HTERT RPE-1 (cell line): Measurements from ENCODE around the gene MRGPRD.

Source experiments
- in situ Hi-C: fragments of 300-500 bp; cut with MboI; formaldehyde crosslinking; loops from 4 replicates; pipeline ENCODE4 v1.14.3; 2020; ENCODE audit warnings: low sequenced_read_pairs

MRGPRD gene

DNA sequence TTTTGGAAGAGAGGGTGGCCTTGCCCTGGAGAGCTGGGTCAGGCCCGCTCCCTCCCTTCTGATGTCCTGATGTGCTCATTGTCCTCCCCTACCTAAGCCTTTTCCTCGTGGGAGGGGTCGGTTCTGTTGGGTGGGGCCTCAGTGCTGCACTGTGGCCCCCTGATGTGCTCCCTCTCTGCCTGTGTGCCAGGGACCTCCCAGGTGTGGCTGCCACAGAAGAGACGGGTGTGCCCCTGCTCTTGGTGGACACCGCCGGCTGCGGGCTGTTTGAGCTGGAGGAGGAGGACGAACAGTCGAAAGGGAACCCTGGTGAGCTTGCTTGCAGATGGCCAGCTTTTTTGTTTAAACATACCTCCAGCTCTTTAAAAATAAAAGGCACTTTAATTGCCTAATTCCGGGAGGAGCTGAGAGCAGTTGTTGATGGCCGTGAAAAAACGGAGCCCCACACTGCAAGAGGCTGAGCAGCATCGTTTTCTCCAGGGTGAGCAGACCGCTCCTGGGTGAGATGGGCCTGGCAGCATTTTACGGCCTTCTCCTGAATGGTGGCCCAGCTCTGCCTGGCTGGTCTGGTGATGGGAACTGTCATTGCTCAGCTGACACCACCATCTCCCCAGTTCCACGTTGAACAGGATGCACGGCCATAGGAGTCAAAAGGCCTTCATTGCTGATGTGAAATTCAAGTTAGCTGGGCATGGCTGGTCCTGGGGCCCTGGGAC, 47.0 kb downstream of the MRGPRD start:
- in situ Hi-C loops, result no loop called here

DNA sequence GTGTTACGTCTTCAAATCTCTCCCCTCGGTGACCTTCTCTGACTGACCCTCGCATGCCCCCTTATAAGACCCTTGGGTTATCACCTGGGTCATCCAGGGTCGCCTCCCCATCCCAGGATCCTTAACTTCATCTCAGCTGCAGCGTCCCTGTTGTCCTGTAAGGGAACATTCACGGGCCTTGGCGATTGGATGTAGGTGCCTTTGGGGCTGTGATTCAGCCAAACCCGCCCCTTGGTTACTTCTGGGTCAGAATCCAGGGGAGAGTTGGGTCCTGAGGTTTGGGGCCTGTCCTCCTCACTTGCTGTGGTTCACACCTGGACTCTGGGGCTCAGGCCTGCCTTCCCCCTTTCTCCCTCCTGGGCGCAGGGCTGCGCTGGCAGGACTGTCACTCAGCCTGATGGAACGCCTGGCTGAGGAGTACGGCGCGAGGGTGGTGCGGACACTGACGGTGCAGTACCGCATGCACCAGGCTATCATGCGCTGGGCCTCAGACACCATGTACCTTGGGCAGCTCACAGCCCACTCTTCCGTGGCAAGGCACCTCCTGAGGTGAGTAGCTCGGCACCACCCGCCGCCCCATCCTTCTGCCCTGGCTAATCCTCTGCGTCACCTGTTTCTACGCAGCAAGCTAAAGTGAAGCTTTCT, 47.7 kb downstream of the MRGPRD start:
- in situ Hi-C loops, result no loop called here

DNA sequence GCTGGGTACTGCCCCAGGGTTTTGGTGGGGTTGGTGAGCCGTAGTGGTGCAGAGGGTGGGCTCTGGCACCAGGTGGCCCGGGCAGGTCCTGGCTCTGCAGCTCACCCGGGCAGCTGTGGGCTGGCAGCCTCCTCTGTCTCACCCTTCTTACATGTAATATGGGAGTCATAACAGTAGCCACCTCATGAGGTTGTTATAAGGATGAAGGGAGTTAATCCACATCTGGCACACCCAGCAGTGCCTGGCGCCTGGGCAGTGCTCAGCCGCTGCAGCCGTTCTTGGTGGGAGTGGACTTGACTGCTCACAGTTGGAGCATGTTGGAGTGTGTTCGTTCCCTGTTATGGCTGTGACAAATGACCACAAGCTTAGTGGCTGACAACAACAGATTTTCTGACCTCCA, 48.4 kb downstream of the MRGPRD start:
- in situ Hi-C loops, result no loop called here

DNA sequence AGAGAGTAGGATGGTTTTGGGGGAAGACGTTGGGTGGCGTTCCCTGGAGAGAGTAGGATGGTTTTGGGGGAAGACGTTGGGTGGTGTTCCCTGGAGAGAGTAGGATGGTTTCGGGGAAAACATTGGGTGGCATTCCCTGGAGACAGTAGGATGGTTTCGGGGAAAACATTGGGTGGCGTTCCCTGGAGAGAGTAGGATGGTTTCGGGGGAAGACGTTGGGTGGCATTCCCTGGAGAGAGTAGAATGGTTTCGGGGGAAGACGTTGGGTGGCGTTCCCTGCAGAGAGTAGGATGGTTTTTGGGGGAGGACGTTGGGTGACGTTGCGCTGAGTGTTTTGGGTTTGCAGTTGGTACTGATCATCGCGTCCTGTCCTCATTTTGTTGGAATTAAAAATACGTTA, 48.9 kb downstream of the MRGPRD start:
- in situ Hi-C loops, result no loop called here

DNA sequence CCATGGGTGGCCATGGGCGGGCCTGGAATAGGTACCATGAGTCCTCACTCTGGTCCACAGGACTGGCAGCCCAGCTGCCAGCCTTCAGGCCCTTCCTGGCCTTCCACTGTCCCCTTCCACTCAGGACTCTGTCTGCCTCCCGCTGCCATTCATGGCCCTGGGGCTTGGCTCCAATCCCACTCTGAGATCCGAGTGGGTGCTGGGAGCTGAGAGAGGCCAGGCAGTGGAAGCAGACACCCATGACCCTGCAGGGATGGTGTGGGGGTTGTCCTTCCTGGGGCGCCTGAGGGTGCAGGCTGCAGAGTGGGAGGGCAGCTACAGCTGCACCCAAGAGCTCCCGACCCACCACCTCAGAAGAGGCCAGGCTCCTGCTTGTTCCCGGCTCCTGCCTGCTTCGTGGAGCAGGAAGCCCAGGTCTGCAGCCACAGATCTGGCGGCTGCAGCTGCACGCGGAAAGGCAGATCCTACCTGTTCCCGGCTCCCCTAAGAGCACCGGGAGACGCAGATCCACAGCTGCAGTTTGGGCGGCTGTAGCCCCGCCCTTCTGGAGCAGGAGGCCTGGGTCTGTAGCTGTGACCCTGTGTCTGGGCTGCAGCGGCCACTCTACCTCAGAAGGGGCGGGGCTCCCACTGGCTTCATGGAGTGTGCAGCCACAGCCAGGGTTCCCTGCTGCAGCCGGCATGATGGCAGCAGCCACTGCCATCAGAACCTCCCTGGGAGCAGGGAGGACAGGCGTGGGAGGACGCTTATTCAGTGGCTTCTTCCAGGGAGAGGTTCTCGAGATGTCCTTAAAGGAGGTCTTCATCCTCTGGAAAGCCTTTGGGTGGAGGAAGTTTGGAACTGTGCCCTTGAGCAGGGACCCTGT, 49.6 kb downstream of the MRGPRD start:
- in situ Hi-C loops, result no loop called here
